H9 (cell line): ENCODE measurements around the gene ATAD3C. TPM values are rescaled to one million over a fixed set of nuclear protein-coding genes. Genes with fewer than 3 reads are reported as not detected.
"Not testable (repeated sequence)": the region's sequence is repeated elsewhere in the genome, so short reads cannot be mapped to it uniquely, and the experiment has no call there.

Source experiments
- DNase-seq: peaks from one replicate; pipeline ENCODE4 v3.0.0-alpha.2; 2017
- H2AFZ ChIP-seq: one replicate; pipeline ENCODE4 v1.6.1; 2013; ENCODE audit warnings: mild to moderate bottlenecking, low read length, control low read depth, moderate library complexity
- H2AK5ac ChIP-seq: 2 replicates; pipeline ENCODE4 v1.6.1; 2013; ENCODE audit warnings: low read length, control low read depth, mixed read lengths; ENCODE audit not compliant: insufficient read length
- H2BK120ac ChIP-seq: one replicate; pipeline ENCODE4 v1.6.1; 2013; ENCODE audit warnings: low read depth, mild to moderate bottlenecking, low read length, control low read depth, inconsistent platforms; ENCODE audit not compliant: poor library complexity, severe bottlenecking
- H2BK12ac ChIP-seq: 2 replicates; pipeline ENCODE4 v1.6.1; 2013; ENCODE audit warnings: low read length, control low read depth, mixed read lengths, low read depth; ENCODE audit not compliant: insufficient read length
- H2BK15ac ChIP-seq: 2 replicates; pipeline ENCODE4 v1.6.1; 2013; ENCODE audit warnings: low read depth, low read length, control low read depth
- H2BK20ac ChIP-seq: one replicate; pipeline ENCODE4 v1.6.1; 2013; ENCODE audit warnings: low read depth, mild to moderate bottlenecking, low read length, control low read depth, inconsistent platforms; ENCODE audit not compliant: poor library complexity, severe bottlenecking
- H2BK5ac ChIP-seq: 2 replicates; pipeline ENCODE4 v1.6.1; 2013; ENCODE audit warnings: low read length, control low read depth, mixed read lengths; ENCODE audit not compliant: insufficient read length
- H3K14ac ChIP-seq: 2 replicates; pipeline ENCODE4 v1.6.1; 2013; ENCODE audit warnings: low read length, control low read depth; ENCODE audit not compliant: insufficient read depth
- H3K18ac ChIP-seq: 2 replicates; pipeline ENCODE4 v1.6.1; 2013; ENCODE audit warnings: low read depth, mild to moderate bottlenecking, mixed read lengths, low read length, control low read depth; ENCODE audit not compliant: insufficient read length
- H3K23ac ChIP-seq: 2 replicates; pipeline ENCODE4 v1.6.1; 2013; ENCODE audit warnings: low read length, control low read depth, mixed read lengths, low read depth; ENCODE audit not compliant: insufficient read length
- H3K23me2 ChIP-seq: 2 replicates; pipeline ENCODE4 v1.6.1; 2013; ENCODE audit warnings: low read depth, mild to moderate bottlenecking, mixed read lengths, low read length, control low read depth; ENCODE audit not compliant: insufficient read length, poor library complexity, severe bottlenecking
- H3K27ac ChIP-seq: 2 replicates; pipeline ENCODE4 v1.5.1; 2013; ENCODE audit warnings: low read length, control low read depth, mixed read lengths, low read depth; ENCODE audit not compliant: insufficient read length
- H3K27me3 ChIP-seq: 2 replicates; pipeline ENCODE4 v1.6.1; 2013; ENCODE audit warnings: low read length, control low read depth, inconsistent platforms; ENCODE audit not compliant: insufficient read depth
- H3K4ac ChIP-seq: 2 replicates; pipeline ENCODE4 v1.6.1; 2013; ENCODE audit warnings: low read depth, mild to moderate bottlenecking, control low read depth, inconsistent platforms, low read length, moderate library complexity
- H3K4me1 ChIP-seq: 2 replicates; pipeline ENCODE4 v1.6.1; 2013; ENCODE audit warnings: low read length, control low read depth, inconsistent platforms; ENCODE audit not compliant: insufficient read depth
- H3K4me2 ChIP-seq: 2 replicates; pipeline ENCODE4 v1.6.1; 2013; ENCODE audit warnings: low read length, control low read depth, mixed read lengths; ENCODE audit not compliant: insufficient read length, insufficient read depth
- H3K56ac ChIP-seq: 2 replicates; pipeline ENCODE4 v1.6.1; 2013; ENCODE audit warnings: low read depth, mild to moderate bottlenecking, mixed read lengths, low read length, control low read depth; ENCODE audit not compliant: insufficient read length
- H3K79me1 ChIP-seq: 2 replicates; pipeline ENCODE4 v1.6.1; 2013; ENCODE audit warnings: low read depth, mild to moderate bottlenecking, moderate library complexity, low read length, control low read depth, inconsistent platforms; ENCODE audit not compliant: insufficient read depth, poor library complexity, severe bottlenecking
- H3K79me2 ChIP-seq: 2 replicates; pipeline ENCODE4 v1.6.1; 2013; ENCODE audit warnings: low read length, control low read depth, inconsistent platforms; ENCODE audit not compliant: insufficient read depth
- H3K9ac ChIP-seq: 2 replicates; pipeline ENCODE4 v1.6.1; 2013; ENCODE audit warnings: low read length, control low read depth, mixed read lengths; ENCODE audit not compliant: insufficient read length; ENCODE audit errors: extremely low read depth
- H3K9me3 ChIP-seq: one replicate; pipeline ENCODE4 v1.6.1; 2013; ENCODE audit warnings: low read depth, low read length, inconsistent platforms; ENCODE audit not compliant: control insufficient read depth
- H3T11ph ChIP-seq: one replicate; pipeline ENCODE4 v1.6.1; 2013; ENCODE audit warnings: mild to moderate bottlenecking, low read length, control low read depth, inconsistent platforms
- H4K20me1 ChIP-seq: one replicate; pipeline ENCODE4 v1.6.1; 2013; ENCODE audit not compliant: control insufficient read depth, insufficient read length, insufficient read depth
- H4K5ac ChIP-seq: 2 replicates; pipeline ENCODE4 v1.6.1; 2013; ENCODE audit warnings: low read depth, mild to moderate bottlenecking, mixed read lengths, low read length, control low read depth; ENCODE audit not compliant: insufficient read length
- H4K8ac ChIP-seq: replicated peaks from 2 replicates; pipeline ENCODE4 v1.6.1; 2013; ENCODE audit warnings: low read length, control low read depth, mixed read lengths, low read depth; ENCODE audit not compliant: insufficient read length
- H4K91ac ChIP-seq: 2 replicates; pipeline ENCODE4 v1.6.1; 2013; ENCODE audit warnings: low read depth, mild to moderate bottlenecking, moderate library complexity, mixed read lengths, low read length, control low read depth; ENCODE audit not compliant: insufficient read length
- H3K27ac Mint-ChIP-seq, 3 experiments: 2 replicates in 2 of 3; 3 replicates in 1 of 3; pipeline ENCODE4 v1.8.0; 2020 to 2021; ENCODE audit warnings: mixed read lengths in 3 of 3, mild to moderate bottlenecking in 1 of 3, moderate library complexity in 1 of 3
- H3K27me3 Mint-ChIP-seq: 2 replicates; pipeline ENCODE4 v1.8.0; 2021; ENCODE audit warnings: low read depth, mild to moderate bottlenecking, moderate library complexity, mixed read lengths
- H3K36me3 Mint-ChIP-seq, 3 experiments: 2 replicates in 2 of 3; 3 replicates in 1 of 3; pipeline ENCODE4 v1.8.0; 2020 to 2021; ENCODE audit warnings: low read depth in 3 of 3, mixed read lengths in 3 of 3; ENCODE audit not compliant: insufficient read depth in 1 of 3
- H3K4me1 Mint-ChIP-seq, 2 experiments: 2 replicates each; pipeline ENCODE4 v1.8.0; 2020; ENCODE audit warnings: mixed read lengths in 2 of 2
- H3K4me3 Mint-ChIP-seq, 2 experiments: 2 replicates in 1 of 2; 3 replicates in 1 of 2; pipeline ENCODE4 v1.8.0; 2020 to 2021; ENCODE audit warnings: mild to moderate bottlenecking in 2 of 2, mixed read lengths in 2 of 2, moderate library complexity in 1 of 2
- H3K9me3 Mint-ChIP-seq, 2 experiments: 2 replicates in 1 of 2; 3 replicates in 1 of 2; pipeline ENCODE4 v1.8.0; 2020; ENCODE audit warnings: mild to moderate bottlenecking in 2 of 2, mixed read lengths in 2 of 2, moderate library complexity in 1 of 2
- WGBS: extraction: QIAGEN DNeasy Blood & Tissue Kit; methylation state at CpG from one replicate; pipeline ENCODE4 v1.1.7; 2013; ENCODE audit warnings: missing lambda C conversion rate, low lambda C conversion rate, mixed read lengths; ENCODE audit not compliant: insufficient read length; ENCODE audit errors: extremely low coverage; 5-methylcytosine and 5-hydroxymethylcytosine counted together
- total RNA-seq: library from RNA; stranded (reverse); gene quantifications from 2 replicates; pipeline ENCODE4 v1.2.1, GENCODE V29; 2021
- TF ChIP-seq, protein P1 (sequence below): fragments of 200-600 bp; sonication (generic); conservative IDR thresholded peaks from 3 replicates; pipeline ENCODE4 v1.8.0; 2021; ENCODE audit warnings: antibody characterized with exemption, mild to moderate bottlenecking

Gene ATAD3C
- total RNA-seq, 1 experiment from 2014 or later = 7.7 TPM

GRCh38 chr1:1504777-1505365 lies 55.4 kb downstream of the ATAD3C start:
- H2BK20ac ChIP-seq, H2AFZ ChIP-seq, H3T11ph ChIP-seq, H4K5ac ChIP-seq, H3K4me2 ChIP-seq, H4K8ac ChIP-seq, H3K23ac ChIP-seq, H3K27me3 Mint-ChIP-seq, H3K79me1 ChIP-seq, H2BK120ac ChIP-seq, H3K79me2 ChIP-seq, H3K27ac ChIP-seq, H4K91ac ChIP-seq, H4K20me1 ChIP-seq, H3K9ac ChIP-seq, H2BK12ac ChIP-seq, H2BK5ac ChIP-seq, H3K27me3 ChIP-seq, H3K9me3 ChIP-seq, H3K4ac ChIP-seq, H3K23me2 ChIP-seq, H3K9me3 Mint-ChIP-seq, H3K56ac ChIP-seq, H3K4me1 ChIP-seq, H2AK5ac ChIP-seq, H2BK15ac ChIP-seq, H3K36me3 Mint-ChIP-seq: not testable (repeated sequence)
- H3K14ac ChIP-seq = 0 out of 2 replicates have a peak overlapping the region, but pooled peaks have one; percentile 68
- Mint-ChIP-seq H3K4me3 (peak overlapping the region; percentile 66 to 76), H3K4me1 (peaks cover 5 to 10% of the 10 kb centered on the region in 2 experiments), H3K27ac (peak overlapping the region; percentile 93 to 97 (median 94))
- WGBS = no CpG with 5 or more reads among the region's 16 CpGs
- DNase-seq = peak; percentile 92
- TF ChIP-seq, protein P1, sequence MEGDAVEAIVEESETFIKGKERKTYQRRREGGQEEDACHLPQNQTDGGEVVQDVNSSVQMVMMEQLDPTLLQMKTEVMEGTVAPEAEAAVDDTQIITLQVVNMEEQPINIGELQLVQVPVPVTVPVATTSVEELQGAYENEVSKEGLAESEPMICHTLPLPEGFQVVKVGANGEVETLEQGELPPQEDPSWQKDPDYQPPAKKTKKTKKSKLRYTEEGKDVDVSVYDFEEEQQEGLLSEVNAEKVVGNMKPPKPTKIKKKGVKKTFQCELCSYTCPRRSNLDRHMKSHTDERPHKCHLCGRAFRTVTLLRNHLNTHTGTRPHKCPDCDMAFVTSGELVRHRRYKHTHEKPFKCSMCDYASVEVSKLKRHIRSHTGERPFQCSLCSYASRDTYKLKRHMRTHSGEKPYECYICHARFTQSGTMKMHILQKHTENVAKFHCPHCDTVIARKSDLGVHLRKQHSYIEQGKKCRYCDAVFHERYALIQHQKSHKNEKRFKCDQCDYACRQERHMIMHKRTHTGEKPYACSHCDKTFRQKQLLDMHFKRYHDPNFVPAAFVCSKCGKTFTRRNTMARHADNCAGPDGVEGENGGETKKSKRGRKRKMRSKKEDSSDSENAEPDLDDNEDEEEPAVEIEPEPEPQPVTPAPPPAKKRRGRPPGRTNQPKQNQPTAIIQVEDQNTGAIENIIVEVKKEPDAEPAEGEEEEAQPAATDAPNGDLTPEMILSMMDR = peak; percentile 76
- peak overlapping the region; percentile 83 for H3K18ac ChIP-seq
